K562 (cell line): ENCODE results near the gene OR7E24.

ENCODE experiments used
- ADNP ChIP-seq: fragments of 200-800 bp; sonication (Bioruptor generic); IDR thresholded peaks from 2 replicates; pipeline ENCODE4 v1.6.1; 2016; ENCODE audit warnings: missing genetic modification characterization, missing compliant biosample characterization
- BCL6 ChIP-seq: fragments of 250-450 bp; sonication (Bioruptor Pico); IDR thresholded peaks from 2 replicates; pipeline ENCODE4 v1.4.0; 2020
- CTCF ChIP-seq, 3 experiments: IDR thresholded peaks in 2 of 3; conservative IDR thresholded peaks in 1 of 3; 2 replicates each; pipeline ENCODE4 v1.5.1; 2011 to 2012; ENCODE audit warnings: low read length in 3 of 3, mild to moderate bottlenecking in 3 of 3, control low read depth in 2 of 3, improper control_type of control experiment in 1 of 3, inconsistent platforms in 1 of 3, low read depth in 1 of 3, mixed read lengths in 1 of 3, moderate library complexity in 1 of 3; ENCODE audit not compliant: insufficient read depth in 2 of 3
- DEAF1 ChIP-seq: fragments of 450-650 bp; formaldehyde crosslinking; IDR thresholded peaks from 2 replicates; pipeline ENCODE4 v1.4.0; 2020; ENCODE audit warnings: mild to moderate bottlenecking, moderate library complexity
- E2F3 ChIP-seq: fragments of 250-450 bp; sonication (Bioruptor Pico); IDR thresholded peaks from 2 replicates; pipeline ENCODE4 v1.4.0; 2020; ENCODE audit warnings: mild to moderate bottlenecking
- GATA2 ChIP-seq: sonication (generic); formaldehyde crosslinking; IDR thresholded peaks from 2 replicates; pipeline ENCODE4 v1.4.0; 2020; ENCODE audit warnings: mild to moderate bottlenecking, missing genetic modification reagents
- HNRNPUL1 ChIP-seq: fragments of 200-400 bp; formaldehyde crosslinking; IDR thresholded peaks from 2 replicates; pipeline ENCODE4 v1.6.1; 2017; ENCODE audit warnings: low read length
- MYC ChIP-seq, 2 experiments: fragments of 250-450 bp in 1 of 2; sonication (Bioruptor Pico) in 1 of 2; IDR thresholded peaks; 2 replicates each; pipeline versions ENCODE4 v1.5.1 to v1.6.1; 2012 to 2021; ENCODE audit warnings: low read depth in 2 of 2, borderline replicate concordance in 1 of 2, improper control_type of control experiment in 1 of 2, low read length in 1 of 2, mild to moderate bottlenecking in 1 of 2, moderate library complexity in 1 of 2
- MYNN ChIP-seq, 2 experiments: sonication (generic); formaldehyde crosslinking in 1 of 2; IDR thresholded peaks; 2 replicates each; pipeline versions ENCODE4 v1.5.0 to v1.6.1; 2016 to 2020; ENCODE audit warnings: antibody characterized with exemption in 1 of 2, missing genetic modification reagents in 1 of 2
- NFIC ChIP-seq: fragments of 450-650 bp; IDR thresholded peaks from 2 replicates; pipeline ENCODE4 v1.6.1; 2017; ENCODE audit warnings: mild to moderate bottlenecking, inconsistent platforms
- POLR2A ChIP-seq: fragments of 450-650 bp; conservative IDR thresholded peaks from 2 replicates; pipeline ENCODE4 v1.6.1; 2016
- ZBTB1 ChIP-seq: sonication (generic); formaldehyde crosslinking; IDR thresholded peaks from 2 replicates; pipeline ENCODE4 v1.8.1; 2023; ENCODE audit warnings: missing genetic modification reagents, low read depth, mild to moderate bottlenecking, borderline replicate concordance
- ZFP36 ChIP-seq: fragments of 150-350 bp; IDR thresholded peaks from 2 replicates; pipeline ENCODE4 v1.6.1; 2018; ENCODE audit warnings: low read length, low read depth; ENCODE audit not compliant: partially characterized antibody
- ZNF830 ChIP-seq: fragments of 250-450 bp; sonication (Bioruptor Pico); IDR thresholded peaks from 2 replicates; pipeline ENCODE4 v1.5.0; 2021; ENCODE audit warnings: mild to moderate bottlenecking

- no peak for TF ChIP-seq CTCF (IDR thresholded peaks at IDR 0.05 in 2 of 3, conservative IDR thresholded peaks at IDR 0.05 in 1 of 3; ENCODE audit: insufficient read depth in 2 of 3, low read depth in 1 of 3, low read length in 3 of 3)
- TF ChIP-seq BCL6 (CRISPR knock-in tag): no peak
- TF ChIP-seq ZNF830 (CRISPR knock-in tag): no peak
- no peak for TF ChIP-seq POLR2A
- TF ChIP-seq ZFP36: no peak
- TF ChIP-seq NFIC: no peak
- TF ChIP-seq E2F3: no peak
- TF ChIP-seq MYC (IDR thresholded peaks at IDR 0.05; ENCODE audit: low read depth, low read length): no peak
- no peak for TF ChIP-seq MYC (CRISPR knock-in tag; IDR thresholded peaks at IDR 0.05; ENCODE audit: borderline replicate concordance, low read depth)
- no peak for TF ChIP-seq GATA2
- no peak for TF ChIP-seq HNRNPUL1
- TF ChIP-seq DEAF1 (CRISPR knock-in tag): no peak
- TF ChIP-seq ADNP (tag): no peak
- no peak for TF ChIP-seq ZBTB1 (CRISPR knock-in tag)
- no peak for TF ChIP-seq MYNN (IDR thresholded peaks at IDR 0.05)
- TF ChIP-seq MYNN (CRISPR knock-in tag; IDR thresholded peaks at IDR 0.05): no peak
Observed at GRCh38 chr19:9296336-9296735, 45.6 kb downstream of the OR7E24 start.
